Measurements from ENCODE around the gene C2orf92.

Gene C2orf92

GRCh38 chr2:97703741-97704140 lies 34.2 kb downstream of the C2orf92 start:
- no peak overlapping the region for H3K4me3 ChIP-seq (ENCODE audit: insufficient read length, low read depth)
- H3K9ac ChIP-seq (ENCODE audit: insufficient read length, low read depth): no peak overlapping the region
- no peaks in the 10 kb centered on the region for H3K27me3 ChIP-seq (ENCODE audit: insufficient read depth, insufficient read length)
- no peaks in the 10 kb centered on the region for H3K9me3 ChIP-seq (ENCODE audit: insufficient read depth, low read length)
- no peak for DNase-seq (ENCODE audit: low read depth, low spot score)
- TF ChIP-seq SUZ12 (IDR thresholded peaks at IDR 0.05; ENCODE audit: extremely low read depth, insufficient read depth, insufficient read length) (no peak), YY1 (IDR thresholded peaks at IDR 0.05; ENCODE audit: insufficient read depth, insufficient read length) (no peak), ZNF274 (IDR thresholded peaks at IDR 0.05; ENCODE audit: low read depth, low read length) (no peak)
- no peaks in the 10 kb centered on the region for H3K36me3 ChIP-seq (ENCODE audit: insufficient read depth, insufficient read length, low read length)
- H3K4me1 ChIP-seq (ENCODE audit: insufficient read depth, insufficient read length): no peaks in the 10 kb centered on the region

GRCh38 chr2:97704989-97705388 lies 35.5 kb downstream of the C2orf92 start:
- no peak overlapping the region for H3K4me3 ChIP-seq (ENCODE audit: insufficient read length, low read depth)
- no peaks in the 10 kb centered on the region for H3K4me1 ChIP-seq (ENCODE audit: insufficient read depth, insufficient read length)
- H3K27me3 ChIP-seq (ENCODE audit: insufficient read depth, insufficient read length): no peaks in the 10 kb centered on the region
- TF ChIP-seq SUZ12 (IDR thresholded peaks at IDR 0.05; ENCODE audit: extremely low read depth, insufficient read depth, insufficient read length) (no peak), YY1 (IDR thresholded peaks at IDR 0.05; ENCODE audit: insufficient read depth, insufficient read length) (no peak), ZNF274 (IDR thresholded peaks at IDR 0.05; ENCODE audit: low read depth, low read length) (no peak)
- no peak for DNase-seq (ENCODE audit: low read depth, low spot score)
- H3K9me3 ChIP-seq (ENCODE audit: insufficient read depth, low read length): no peaks in the 10 kb centered on the region
- no peak overlapping the region for H3K9ac ChIP-seq (ENCODE audit: insufficient read length, low read depth)
- no peaks in the 10 kb centered on the region for H3K36me3 ChIP-seq (ENCODE audit: insufficient read depth, insufficient read length, low read length)

GRCh38 chr2:97706112-97706511 lies 36.6 kb downstream of the C2orf92 start:
- no peak for TF ChIP-seq SUZ12 (IDR thresholded peaks at IDR 0.05; ENCODE audit: extremely low read depth, insufficient read depth, insufficient read length)
- Histone ChIP-seq H3K4me1 (ENCODE audit: insufficient read depth, insufficient read length) (peaks cover 3% of the 10 kb centered on the region), H3K36me3 (ENCODE audit: insufficient read depth, insufficient read length, low read length) (no peaks in the 10 kb centered on the region), H3K4me3 (ENCODE audit: insufficient read length, low read depth) (no peak overlapping the region), H3K9ac (ENCODE audit: insufficient read length, low read depth) (no peak overlapping the region), H3K9me3 (ENCODE audit: insufficient read depth, low read length) (no peaks in the 10 kb centered on the region), H3K27me3 (ENCODE audit: insufficient read depth, insufficient read length) (no peaks in the 10 kb centered on the region)
- no peak for DNase-seq (ENCODE audit: low read depth, low spot score)

GRCh38 chr2:97706708-97707345 lies 37.3 kb downstream of the C2orf92 start:
- Histone ChIP-seq H3K27me3 (ENCODE audit: insufficient read depth, insufficient read length) (no peaks in the 10 kb centered on the region), H3K9ac (ENCODE audit: insufficient read length, low read depth) (no peak overlapping the region), H3K9me3 (ENCODE audit: insufficient read depth, low read length) (no peaks in the 10 kb centered on the region), H3K4me3 (ENCODE audit: insufficient read length, low read depth) (no peak overlapping the region), H3K36me3 (ENCODE audit: insufficient read depth, insufficient read length, low read length) (no peaks in the 10 kb centered on the region), H3K4me1 (ENCODE audit: insufficient read depth, insufficient read length) (peaks cover 6% of the 10 kb centered on the region)
- TF ChIP-seq YY1 (IDR thresholded peaks at IDR 0.05; ENCODE audit: insufficient read depth, insufficient read length) (no peak), SUZ12 (IDR thresholded peaks at IDR 0.05; ENCODE audit: extremely low read depth, insufficient read depth, insufficient read length) (no peak), ZNF274 (IDR thresholded peaks at IDR 0.05; ENCODE audit: low read depth, low read length) (no peak)
- no peak for DNase-seq (ENCODE audit: low read depth, low spot score)

GRCh38 chr2:97707362-97708047 lies 38.0 kb downstream of the C2orf92 start:
- H3K27me3 ChIP-seq (ENCODE audit: insufficient read depth, insufficient read length): no peaks in the 10 kb centered on the region
- H3K9me3 ChIP-seq (ENCODE audit: insufficient read depth, low read length): no peaks in the 10 kb centered on the region
- peaks cover 6% of the 10 kb centered on the region for H3K4me1 ChIP-seq (ENCODE audit: insufficient read depth, insufficient read length)
- DNase-seq (ENCODE audit: low read depth, low spot score): no peak
- no peaks in the 10 kb centered on the region for H3K36me3 ChIP-seq (ENCODE audit: insufficient read depth, insufficient read length, low read length)
- no peak for TF ChIP-seq SUZ12 (IDR thresholded peaks at IDR 0.05; ENCODE audit: extremely low read depth, insufficient read depth, insufficient read length)
- no peak overlapping the region for H3K9ac ChIP-seq (ENCODE audit: insufficient read length, low read depth)
- H3K4me3 ChIP-seq (ENCODE audit: insufficient read length, low read depth): no peak overlapping the region

GRCh38 chr2:97708048-97708380 lies 38.5 kb downstream of the C2orf92 start:
- TF ChIP-seq YY1 (IDR thresholded peaks at IDR 0.05; ENCODE audit: insufficient read depth, insufficient read length) (no peak), ZNF274 (IDR thresholded peaks at IDR 0.05; ENCODE audit: low read depth, low read length) (no peak), SUZ12 (IDR thresholded peaks at IDR 0.05; ENCODE audit: extremely low read depth, insufficient read depth, insufficient read length) (no peak)

GRCh38 chr2:97708608-97709007 lies 39.1 kb downstream of the C2orf92 start:
- no peaks in the 10 kb centered on the region for H3K27me3 ChIP-seq (ENCODE audit: insufficient read depth, insufficient read length)
- no peaks in the 10 kb centered on the region for H3K9me3 ChIP-seq (ENCODE audit: insufficient read depth, low read length)
- no peak for DNase-seq (ENCODE audit: low read depth, low spot score)
- no peaks in the 10 kb centered on the region for H3K36me3 ChIP-seq (ENCODE audit: insufficient read depth, insufficient read length, low read length)
- TF ChIP-seq ZNF274 (IDR thresholded peaks at IDR 0.05; ENCODE audit: low read depth, low read length) (no peak), SUZ12 (IDR thresholded peaks at IDR 0.05; ENCODE audit: extremely low read depth, insufficient read depth, insufficient read length) (no peak), YY1 (IDR thresholded peaks at IDR 0.05; ENCODE audit: insufficient read depth, insufficient read length) (no peak)
- peaks cover 17% of the 10 kb centered on the region for H3K4me1 ChIP-seq (ENCODE audit: insufficient read depth, insufficient read length)
- H3K9ac ChIP-seq (ENCODE audit: insufficient read length, low read depth): no peak overlapping the region
- H3K4me3 ChIP-seq (ENCODE audit: insufficient read length, low read depth): no peak overlapping the region

More at GRCh38 chr2:97708048-97708380, 38.5 kb downstream of the C2orf92 start:
- Histone ChIP-seq H3K4me1 (ENCODE audit: insufficient read depth, insufficient read length) (peaks cover 11% of the 10 kb centered on the region), H3K9ac (ENCODE audit: insufficient read length, low read depth) (no peak overlapping the region), H3K36me3 (ENCODE audit: insufficient read depth, insufficient read length, low read length) (no peaks in the 10 kb centered on the region), H3K9me3 (ENCODE audit: insufficient read depth, low read length) (no peaks in the 10 kb centered on the region), H3K4me3 (ENCODE audit: insufficient read length, low read depth) (no peak overlapping the region), H3K27me3 (ENCODE audit: insufficient read depth, insufficient read length) (no peaks in the 10 kb centered on the region)
- no peak for DNase-seq (ENCODE audit: low read depth, low spot score)

Data from NT2/D1 (cell line).